Measurements from ENCODE around the gene CCNDBP1.
"Not testable (repeated sequence)": the region's sequence is repeated elsewhere in the genome, so short reads cannot be mapped to it uniquely, and the experiment has no call there.

Gene CCNDBP1

GRCh38 chr15:43218908-43219706 is 33.9 kb downstream of the CCNDBP1 start:
- no peak for DNase-seq

- no peak for DNase-seq
Measured at GRCh38 chr15:43219929-43220928, 35.0 kb downstream of the CCNDBP1 start.

- no peak for DNase-seq
Measured at GRCh38 chr15:43220991-43221403, 35.8 kb downstream of the CCNDBP1 start, which contains the start of gene EPB42. TSS of gene EPB42 (minus strand) at chr15:43221018. CDS start at chr15:43220825, 193 bp downstream.

- DNase-seq = no peak
Measured at GRCh38 chr15:43221422-43221821, 36.2 kb downstream of the CCNDBP1 start.

GRCh38 chr15:43225201-43225949 is 40.2 kb downstream of the CCNDBP1 start:
- peak; percentile 29 for DNase-seq

- DNase-seq = not testable (repeated sequence)
Measured at GRCh38 chr15:43225950-43226255, 40.7 kb downstream of the CCNDBP1 start.

- DNase-seq = no peak
Measured at GRCh38 chr15:43226436-43227305, 41.5 kb downstream of the CCNDBP1 start.

GRCh38 chr15:43229977-43230376 is 44.8 kb downstream of the CCNDBP1 start:
- no peak for DNase-seq

GRCh38 chr15:43230640-43231115 is 45.5 kb downstream of the CCNDBP1 start:
- DNase-seq = no peak

GRCh38 chr15:43232289-43232874 is 47.2 kb downstream of the CCNDBP1 start:
- DNase-seq = no peak

- DNase-seq = no peak
Measured at GRCh38 chr15:43235536-43235935, 50.3 kb downstream of the CCNDBP1 start.

GRCh38 chr15:43237842-43238470 is 52.8 kb downstream of the CCNDBP1 start:
- no peak for DNase-seq

- DNase-seq = no peak
Measured at GRCh38 chr15:43238671-43239131, 53.5 kb downstream of the CCNDBP1 start.

- DNase-seq = no peak
Measured at GRCh38 chr15:43239732-43240491, 54.7 kb downstream of the CCNDBP1 start.

- no peak for DNase-seq
Measured at GRCh38 chr15:43241100-43241499, 55.9 kb downstream of the CCNDBP1 start.

- no peak for DNase-seq
Measured at GRCh38 chr15:43242616-43243015, 57.4 kb downstream of the CCNDBP1 start.

GRCh38 chr15:43243020-43243645 is 57.9 kb downstream of the CCNDBP1 start:
- no peak for DNase-seq

GRCh38 chr15:43244092-43244491 is 58.9 kb downstream of the CCNDBP1 start:
- DNase-seq = no peak

GRCh38 chr15:43246261-43246774 is 61.1 kb downstream of the CCNDBP1 start:
- DNase-seq = no peak

Measured in NCI-H526 treated with DMSO at 0.1 percent for 48 hours (cell line).